Right atrium auricular region (tissue), 2 donors: ENCODE results near the gene CORO7. TPM values are rescaled to one million over a fixed set of nuclear protein-coding genes. Genes with fewer than 3 reads are reported as not detected.
"Not testable (repeated sequence)": the region's sequence is repeated elsewhere in the genome, so short reads cannot be mapped to it uniquely, and the experiment has no call there.

Source experiments
- DNase-seq: peaks from one replicate; pipeline ENCODE4 v3.0.0-alpha.2; 2019; ENCODE audit warnings: low spot score
- H3K27ac ChIP-seq, 2 donors: fragments of 200-600 bp; sonication (generic); 1 replicate in 1 of 2; 2 replicates in 1 of 2; pipeline ENCODE4 v1.5.1; 2016 to 2019
- H3K27me3 ChIP-seq, 2 donors: fragments of 200-600 bp; sonication (generic); one replicate each; pipeline versions ENCODE4 v1.5.1 to v1.6.0; 2017 to 2019
- H3K36me3 ChIP-seq: fragments of 200-600 bp; sonication (generic); one replicate; pipeline ENCODE4 v1.5.1; 2016
- H3K4me1 ChIP-seq, 2 donors: fragments of 200-600 bp; sonication (generic); one replicate each; pipeline versions ENCODE4 v1.5.1 to v1.6.0; 2017 to 2019
- H3K4me3 ChIP-seq, 2 donors: fragments of 200-600 bp; sonication (generic); 1 replicate in 1 of 2; 2 replicates in 1 of 2; pipeline ENCODE4 v1.5.1; 2017 to 2019; ENCODE audit warnings: mild to moderate bottlenecking in 1 of 2, moderate library complexity in 1 of 2
- H3K9me3 ChIP-seq, 2 donors: fragments of 200-600 bp; sonication (generic); one replicate each; pipeline ENCODE4 v1.5.1; 2019
- total RNA-seq, 2 donors: library from RNA; depleted of rRNA; stranded (reverse); fragments of >200 nt; gene quantifications; one replicate each; pipeline ENCODE4 v1.1.0, GENCODE V29; 2016
- TF ChIP-seq, protein P1 (sequence below), 2 donors: fragments of 200-600 bp; sonication (generic); IDR thresholded peaks; one replicate each; pipeline ENCODE4 v1.5.1; 2019; ENCODE audit warnings: antibody characterized with exemption in 2 of 2

The CORO7 gene
- total RNA-seq, 2 donors from 2014 or later: 10.3 TPM

DNA sequence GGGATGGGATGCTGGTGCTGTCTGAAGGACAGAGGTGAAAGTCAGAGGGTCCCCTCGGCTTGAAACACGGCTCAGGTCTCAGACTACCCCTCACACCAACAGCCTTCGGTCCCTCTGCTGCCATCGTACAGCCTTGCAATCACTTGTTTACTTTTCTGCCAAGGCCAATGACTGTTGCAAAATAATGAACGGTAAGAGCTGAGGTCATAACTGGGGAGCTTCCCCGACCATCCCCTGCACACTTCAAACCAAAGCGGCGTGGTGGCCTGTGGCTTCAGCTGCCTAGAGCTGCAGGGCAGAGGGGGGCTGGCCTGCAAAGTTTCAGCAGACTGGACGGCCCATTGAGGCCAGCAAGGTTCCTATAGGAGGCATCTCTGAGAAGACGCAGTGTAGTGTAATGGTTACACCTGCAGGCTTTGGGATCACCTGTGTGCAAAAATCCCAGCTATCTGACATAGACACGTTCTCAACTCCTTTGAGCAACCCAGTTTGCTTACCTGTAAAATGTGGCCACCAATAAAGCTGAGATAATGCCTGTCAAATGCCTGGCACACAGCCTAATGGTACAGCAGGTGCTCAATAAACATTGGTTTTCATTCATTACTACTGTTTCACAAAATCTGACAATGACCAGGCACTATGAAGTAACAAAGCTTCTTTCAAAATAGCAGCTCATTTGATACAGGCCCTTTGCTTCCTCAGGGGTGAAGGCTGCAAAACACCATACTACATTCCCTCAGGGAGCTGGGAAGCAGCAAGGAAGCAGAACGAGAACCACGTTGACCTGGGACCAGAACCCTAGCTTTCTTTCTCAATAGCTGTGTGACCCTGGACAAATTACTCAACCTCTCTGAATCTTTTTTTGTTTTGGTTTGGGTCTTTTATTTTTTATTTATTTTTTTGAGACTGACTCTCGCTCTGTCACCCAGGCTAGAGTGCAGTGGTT lies 70.3 kb downstream of the CORO7 start:
- H3K4me3 ChIP-seq: no peak overlapping the region
- TF ChIP-seq, protein P1, sequence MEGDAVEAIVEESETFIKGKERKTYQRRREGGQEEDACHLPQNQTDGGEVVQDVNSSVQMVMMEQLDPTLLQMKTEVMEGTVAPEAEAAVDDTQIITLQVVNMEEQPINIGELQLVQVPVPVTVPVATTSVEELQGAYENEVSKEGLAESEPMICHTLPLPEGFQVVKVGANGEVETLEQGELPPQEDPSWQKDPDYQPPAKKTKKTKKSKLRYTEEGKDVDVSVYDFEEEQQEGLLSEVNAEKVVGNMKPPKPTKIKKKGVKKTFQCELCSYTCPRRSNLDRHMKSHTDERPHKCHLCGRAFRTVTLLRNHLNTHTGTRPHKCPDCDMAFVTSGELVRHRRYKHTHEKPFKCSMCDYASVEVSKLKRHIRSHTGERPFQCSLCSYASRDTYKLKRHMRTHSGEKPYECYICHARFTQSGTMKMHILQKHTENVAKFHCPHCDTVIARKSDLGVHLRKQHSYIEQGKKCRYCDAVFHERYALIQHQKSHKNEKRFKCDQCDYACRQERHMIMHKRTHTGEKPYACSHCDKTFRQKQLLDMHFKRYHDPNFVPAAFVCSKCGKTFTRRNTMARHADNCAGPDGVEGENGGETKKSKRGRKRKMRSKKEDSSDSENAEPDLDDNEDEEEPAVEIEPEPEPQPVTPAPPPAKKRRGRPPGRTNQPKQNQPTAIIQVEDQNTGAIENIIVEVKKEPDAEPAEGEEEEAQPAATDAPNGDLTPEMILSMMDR (IDR thresholded peaks at IDR 0.05): no peak
- peaks cover 0 to 50% of the 10 kb centered on the region in 2 donors for H3K4me1 ChIP-seq
- no peaks in the 10 kb centered on the region for H3K36me3 ChIP-seq
- no peaks in the 10 kb centered on the region for H3K27me3 ChIP-seq
- DNase-seq: no peak
- H3K27ac ChIP-seq: no peak overlapping the region
- no peaks in the 10 kb centered on the region for H3K9me3 ChIP-seq

DNA sequence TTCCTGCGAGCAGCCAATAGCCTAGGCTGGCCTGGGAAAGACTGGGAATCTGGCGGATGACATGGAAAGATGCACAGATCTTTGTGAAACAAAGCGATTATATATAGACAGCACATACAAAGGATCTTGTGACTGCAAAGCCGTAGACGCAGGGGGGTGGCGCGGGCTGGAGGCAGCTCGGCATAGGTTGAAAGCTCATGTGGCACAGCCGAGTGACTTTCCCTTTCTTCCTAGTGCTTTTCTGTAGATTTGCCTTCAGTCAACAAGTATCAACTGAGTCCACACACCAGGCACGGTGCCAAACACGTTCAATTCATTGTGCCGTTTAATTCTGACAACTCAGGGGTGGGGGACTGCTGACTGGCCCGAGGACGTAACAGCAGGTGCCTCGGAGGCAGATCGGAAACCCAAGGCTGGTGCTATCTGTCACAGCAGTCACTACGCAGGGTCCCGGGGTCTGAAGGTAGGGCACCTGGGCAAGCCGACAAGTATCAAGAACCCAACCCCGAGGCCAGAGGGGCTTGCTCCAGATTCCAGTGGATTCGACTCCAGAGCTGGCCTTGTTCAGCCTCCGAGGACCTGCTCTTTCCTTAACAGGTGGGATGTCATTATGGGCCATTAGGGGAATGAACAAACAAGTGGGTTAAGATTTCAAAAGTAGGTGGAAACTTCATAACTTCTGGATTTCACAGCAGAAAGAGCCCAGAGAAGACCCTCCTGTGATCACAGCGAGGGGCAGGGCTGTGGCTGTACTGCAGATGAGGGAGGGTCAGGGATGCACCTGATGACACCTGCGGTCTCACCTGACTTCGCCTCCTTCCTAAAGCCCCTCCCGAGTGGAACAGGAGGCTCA lies 71.2 kb downstream of the CORO7 start:
- TF ChIP-seq, protein P1 (IDR thresholded peaks at IDR 0.05): no peak
- H3K27ac ChIP-seq: no peak overlapping the region

DNA sequence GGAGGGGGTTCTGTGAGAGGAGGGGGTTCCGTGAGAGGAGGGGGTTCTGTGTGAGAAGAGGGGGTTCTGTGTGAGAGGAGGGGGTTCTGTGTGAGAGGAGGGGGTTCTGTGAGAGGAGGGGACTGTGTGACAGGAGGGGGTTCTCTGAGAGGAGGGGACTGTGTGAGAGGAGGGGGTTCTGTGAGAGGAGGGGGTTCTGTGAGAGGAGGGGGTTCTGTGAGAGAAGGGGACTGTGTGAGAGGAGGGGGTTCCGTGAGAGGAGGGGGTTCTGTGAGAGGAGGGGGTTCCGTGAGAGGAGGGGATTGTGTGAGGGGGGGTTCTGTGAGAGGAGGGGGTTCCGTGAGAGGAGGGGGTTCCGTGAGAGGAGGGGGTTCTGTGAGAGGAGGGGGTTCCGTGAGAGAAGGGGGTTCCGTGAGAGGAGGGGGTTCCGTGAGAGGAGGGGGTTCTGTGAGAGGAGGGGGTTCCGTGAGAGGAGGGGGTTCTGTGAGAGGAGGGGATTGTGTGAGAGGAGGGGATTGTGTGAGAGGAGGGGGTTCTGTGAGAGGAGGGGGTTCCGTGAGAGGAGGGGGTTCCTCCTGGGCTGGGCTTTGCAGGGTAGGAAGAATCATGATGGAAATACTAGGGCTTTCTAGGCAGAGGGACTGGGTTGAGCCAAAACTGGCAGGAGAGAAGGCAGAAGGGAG lies 72.0 kb downstream of the CORO7 start:
- peaks cover 0 to 47% of the 10 kb centered on the region in 2 donors for H3K4me1 ChIP-seq

More for the DNA sequence above, 71.2 kb downstream of the CORO7 start:
- Histone ChIP-seq H3K4me1 (peaks cover 0 to 47% of the 10 kb centered on the region in 2 donors), H3K4me3 (no peak overlapping the region), H3K9me3 (no peaks in the 10 kb centered on the region), H3K27me3 (no peaks in the 10 kb centered on the region), H3K36me3 (no peaks in the 10 kb centered on the region)
- no peak for DNase-seq

DNA sequence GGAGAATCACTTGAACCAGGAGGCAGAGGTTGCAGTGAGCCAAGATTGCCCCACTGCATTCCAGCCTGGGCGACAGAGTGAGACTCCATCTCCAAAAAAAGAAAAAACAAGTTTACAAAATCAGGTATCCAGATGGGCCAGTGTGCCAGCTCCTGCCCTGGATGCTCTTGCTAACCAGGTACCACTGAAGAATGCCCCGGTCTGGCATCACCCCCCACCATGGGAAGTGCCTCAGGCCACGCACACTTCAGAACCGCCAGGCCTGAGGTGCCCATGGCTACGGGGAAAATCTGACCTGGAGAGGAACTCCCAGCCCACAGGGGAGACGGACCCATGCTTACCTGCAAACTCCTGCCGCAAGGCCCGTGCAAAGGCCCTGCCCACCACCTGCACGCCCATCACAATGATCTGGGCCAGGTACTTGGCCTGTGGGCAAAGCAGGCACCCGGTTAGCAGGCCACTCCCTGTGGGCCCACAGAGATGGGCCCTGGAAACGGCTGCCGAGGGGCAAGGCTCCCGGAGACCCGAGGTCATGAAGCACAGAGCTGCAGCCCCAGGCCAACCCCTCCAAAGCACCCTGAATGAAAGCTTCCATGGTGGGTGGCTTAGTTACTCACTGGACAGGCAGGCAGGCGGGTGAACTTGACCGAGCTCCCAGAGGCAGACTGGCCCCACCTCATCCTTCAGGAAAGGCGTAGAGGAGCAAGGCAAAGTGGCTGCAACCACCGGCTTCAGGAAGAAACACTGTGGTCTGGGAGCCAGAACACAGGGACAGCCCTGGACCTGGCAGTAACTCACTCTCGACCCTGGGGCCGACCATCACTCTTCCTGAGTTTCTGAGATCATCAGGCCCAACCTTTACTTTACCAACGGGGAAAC lies 73.3 kb downstream of the CORO7 start:
- TF ChIP-seq, protein P1 (IDR thresholded peaks at IDR 0.05): no peak
- H3K4me3 ChIP-seq: no peak overlapping the region
- H3K36me3 ChIP-seq: no peaks in the 10 kb centered on the region
- peaks cover 0 to 49% of the 10 kb centered on the region in 2 donors for H3K4me1 ChIP-seq
- DNase-seq: no peak
- no peak overlapping the region for H3K27ac ChIP-seq
- H3K27me3 ChIP-seq: no peaks in the 10 kb centered on the region
- no peaks in the 10 kb centered on the region for H3K9me3 ChIP-seq

More for the DNA sequence above, 72.0 kb downstream of the CORO7 start:
- not testable (repeated sequence) for DNase-seq, H3K36me3 ChIP-seq, H3K27me3 ChIP-seq, H3K27ac ChIP-seq, H3K4me3 ChIP-seq, H3K9me3 ChIP-seq

DNA sequence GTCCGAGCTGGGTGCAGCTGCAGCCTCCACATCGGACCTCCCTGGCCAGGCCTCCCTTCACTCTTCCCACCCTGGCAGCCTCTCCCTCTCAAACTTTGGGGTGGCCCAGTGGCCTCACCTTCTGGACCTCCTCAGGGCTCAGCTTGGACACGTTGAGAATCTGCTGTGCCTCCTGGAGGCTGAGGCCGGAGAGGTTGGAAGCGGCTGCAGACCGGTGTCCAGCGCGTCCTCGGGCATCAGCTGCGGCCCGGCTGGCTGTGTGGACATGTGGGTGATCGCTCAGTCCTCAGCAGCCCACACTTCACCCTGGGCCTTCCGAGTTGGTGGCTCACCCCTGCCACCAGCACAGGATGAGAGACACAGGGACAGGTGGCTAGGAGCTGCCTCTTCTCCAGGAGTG lies 75.1 kb downstream of the CORO7 start:
- peaks cover 13% of the 10 kb centered on the region for H3K36me3 ChIP-seq

More for the DNA sequence above, 75.1 kb downstream of the CORO7 start:
- Histone ChIP-seq H3K9me3 (no peaks in the 10 kb centered on the region), H3K27ac (no peak overlapping the region), H3K4me3 (no peak overlapping the region), H3K4me1 (peaks cover 0 to 40% of the 10 kb centered on the region in 2 donors), H3K27me3 (no peaks in the 10 kb centered on the region)
- DNase-seq: no peak
- TF ChIP-seq, protein P1 (IDR thresholded peaks at IDR 0.05): no peak
